ENCODE measurements around the gene RAD54L2. TPM values are rescaled to one million over a fixed set of nuclear protein-coding genes. Genes with fewer than 3 reads are reported as not detected.

The RAD54L2 gene
- total and polyA plus RNA-seq, 2 of the 8 experiments (the other 6 are each of a cell fraction or from before 2014, with no cell fraction given), result 8.2 to 35.2 TPM

- no peak for TF ChIP-seq SAP30 (IDR thresholded peaks at IDR 0.05; ENCODE audit: insufficient read depth, insufficient replicate concordance, low read length)
- no peak for TF ChIP-seq RAD21 (IDR thresholded peaks at IDR 0.05 in 1 of 2, conservative IDR thresholded peaks at IDR 0.05 in 1 of 2; ENCODE audit: low read depth in 2 of 2, low read length in 2 of 2)
- no peak for TF ChIP-seq RBBP5 (IDR thresholded peaks at IDR 0.05; ENCODE audit: borderline replicate concordance, low read depth, low read length)
- TF ChIP-seq ZNF274 (IDR thresholded peaks at IDR 0.05; ENCODE audit: borderline replicate concordance, extremely low read depth, low read length), result no peak
These were observed 5.7 kb downstream of the RAD54L2 start (continued) for GRCh38 chr3:51544011-51544775.
